HepG2 (cell line): Measurements from ENCODE around the gene MAN2A1.

Source experiments
- CBX2 ChIP-seq, 2 experiments: fragments of 200-600 bp in 1 of 2; sonication (generic); formaldehyde crosslinking in 1 of 2; IDR thresholded peaks; 2 replicates each; pipeline versions ENCODE4 v1.7.0 to v1.8.1; 2018 to 2022; ENCODE audit warnings: low read depth in 2 of 2, low read length in 1 of 2, mild to moderate bottlenecking in 1 of 2, missing genetic modification reagents in 1 of 2
- EP300 ChIP-seq, 3 experiments: sonication (generic) in 1 of 3; formaldehyde crosslinking in 1 of 3; IDR thresholded peaks; 2 replicates each; pipeline versions ENCODE4 v1.5.1 to v1.6.1; 2011 to 2020; ENCODE audit warnings: low read depth in 2 of 3, low read length in 2 of 3, borderline replicate concordance in 1 of 3, improper control_type of control experiment in 1 of 3, mild to moderate bottlenecking in 1 of 3, missing genetic modification reagents in 1 of 3, moderate library complexity in 1 of 3
- KLF13 ChIP-seq: sonication (generic); formaldehyde crosslinking; IDR thresholded peaks from 2 replicates; pipeline ENCODE4 v1.4.0; 2020; ENCODE audit warnings: mild to moderate bottlenecking, missing genetic modification reagents
- NR2F6 ChIP-seq, 2 experiments: IDR thresholded peaks; 2 replicates each; pipeline ENCODE4 v1.6.1; 2016; ENCODE audit warnings: antibody characterized with exemption in 1 of 2, mild to moderate bottlenecking in 1 of 2
- TAF1 ChIP-seq: sonication (generic); formaldehyde crosslinking; IDR thresholded peaks from 2 replicates; pipeline ENCODE4 v1.4.0; 2020; ENCODE audit warnings: missing genetic modification reagents
- ZNF10 ChIP-seq: sonication (generic); formaldehyde crosslinking; IDR thresholded peaks from 2 replicates; pipeline ENCODE4 v1.4.0; 2020; ENCODE audit warnings: mild to moderate bottlenecking, low read depth, missing genetic modification reagents, borderline replicate concordance
- ZNF24 ChIP-seq: fragments of 450-650 bp; IDR thresholded peaks from 2 replicates; pipeline ENCODE4 v1.6.1; 2017; ENCODE audit warnings: antibody characterized with exemption, mild to moderate bottlenecking
- ZNF776 ChIP-seq: sonication (generic); formaldehyde crosslinking; IDR thresholded peaks from 2 replicates; pipeline ENCODE4 v1.4.0; 2020; ENCODE audit warnings: mild to moderate bottlenecking, missing genetic modification reagents
- TF ChIP-seq, protein P1 (sequence below): sonication (generic); formaldehyde crosslinking; IDR thresholded peaks from 2 replicates; pipeline ENCODE4 v1.5.0; 2020; ENCODE audit warnings: mild to moderate bottlenecking, missing genetic modification reagents, moderate library complexity
- TF ChIP-seq, protein P2 (sequence below): sonication (generic); formaldehyde crosslinking; IDR thresholded peaks from 2 replicates; pipeline ENCODE4 v1.4.0; 2020; ENCODE audit warnings: mild to moderate bottlenecking, missing genetic modification reagents
- TF ChIP-seq, protein P3 (sequence below): sonication (generic); formaldehyde crosslinking; IDR thresholded peaks from 2 replicates; pipeline ENCODE4 v1.8.0; 2022; ENCODE audit warnings: mild to moderate bottlenecking, missing genetic modification reagents
- TF ChIP-seq, protein P4 (sequence below), 2 experiments: IDR thresholded peaks; 2 replicates each; pipeline ENCODE4 v1.6.1; 2011 to 2012; ENCODE audit warnings: low read length in 2 of 2, borderline replicate concordance in 1 of 2, low read depth in 1 of 2, mild to moderate bottlenecking in 1 of 2, moderate library complexity in 1 of 2

DNA sequence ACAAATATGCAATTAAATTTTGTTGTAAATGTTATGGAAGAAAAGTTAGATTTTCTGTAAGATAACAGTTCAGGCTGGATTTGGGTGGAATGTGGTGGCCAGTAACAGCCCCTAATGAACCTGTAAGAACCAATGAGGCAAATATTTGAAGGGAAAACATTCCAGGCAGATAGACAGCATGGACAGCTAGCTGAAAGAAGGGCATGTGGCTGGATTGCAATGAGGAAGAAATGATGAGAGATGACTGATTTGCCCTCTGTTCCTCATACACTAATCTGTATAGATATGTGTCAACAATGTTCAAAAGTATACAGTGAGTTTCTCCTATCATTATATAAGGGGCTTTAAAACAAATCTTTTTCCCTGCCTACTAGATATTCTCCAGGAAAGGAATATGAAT lies 58.8 kb downstream of the MAN2A1 start:
- TF ChIP-seq ZNF10: no peak
- no peak for TF ChIP-seq KLF13
- no peak for TF ChIP-seq NR2F6 (IDR thresholded peaks at IDR 0.05)
- TF ChIP-seq NR2F6 (CRISPR knock-in tag; IDR thresholded peaks at IDR 0.05): no peak
- no peak for TF ChIP-seq ZNF776 (CRISPR knock-in tag)
- no peak for TF ChIP-seq TAF1 (CRISPR knock-in tag)
- TF ChIP-seq, protein P1, sequence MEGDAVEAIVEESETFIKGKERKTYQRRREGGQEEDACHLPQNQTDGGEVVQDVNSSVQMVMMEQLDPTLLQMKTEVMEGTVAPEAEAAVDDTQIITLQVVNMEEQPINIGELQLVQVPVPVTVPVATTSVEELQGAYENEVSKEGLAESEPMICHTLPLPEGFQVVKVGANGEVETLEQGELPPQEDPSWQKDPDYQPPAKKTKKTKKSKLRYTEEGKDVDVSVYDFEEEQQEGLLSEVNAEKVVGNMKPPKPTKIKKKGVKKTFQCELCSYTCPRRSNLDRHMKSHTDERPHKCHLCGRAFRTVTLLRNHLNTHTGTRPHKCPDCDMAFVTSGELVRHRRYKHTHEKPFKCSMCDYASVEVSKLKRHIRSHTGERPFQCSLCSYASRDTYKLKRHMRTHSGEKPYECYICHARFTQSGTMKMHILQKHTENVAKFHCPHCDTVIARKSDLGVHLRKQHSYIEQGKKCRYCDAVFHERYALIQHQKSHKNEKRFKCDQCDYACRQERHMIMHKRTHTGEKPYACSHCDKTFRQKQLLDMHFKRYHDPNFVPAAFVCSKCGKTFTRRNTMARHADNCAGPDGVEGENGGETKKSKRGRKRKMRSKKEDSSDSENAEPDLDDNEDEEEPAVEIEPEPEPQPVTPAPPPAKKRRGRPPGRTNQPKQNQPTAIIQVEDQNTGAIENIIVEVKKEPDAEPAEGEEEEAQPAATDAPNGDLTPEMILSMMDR (CRISPR knock-in tag): no peak
- TF ChIP-seq CBX2 (IDR thresholded peaks at IDR 0.05; ENCODE audit: low read depth, low read length): no peak
- TF ChIP-seq CBX2 (CRISPR knock-in tag; IDR thresholded peaks at IDR 0.05; ENCODE audit: low read depth): no peak
- TF ChIP-seq EP300 (IDR thresholded peaks at IDR 0.05; ENCODE audit: low read depth in 2 of 2, low read length in 2 of 2): no peak
- no peak for TF ChIP-seq EP300 (CRISPR knock-in tag; IDR thresholded peaks at IDR 0.05; ENCODE audit: borderline replicate concordance)
- no peak for TF ChIP-seq ZNF24
- TF ChIP-seq, protein P2, sequence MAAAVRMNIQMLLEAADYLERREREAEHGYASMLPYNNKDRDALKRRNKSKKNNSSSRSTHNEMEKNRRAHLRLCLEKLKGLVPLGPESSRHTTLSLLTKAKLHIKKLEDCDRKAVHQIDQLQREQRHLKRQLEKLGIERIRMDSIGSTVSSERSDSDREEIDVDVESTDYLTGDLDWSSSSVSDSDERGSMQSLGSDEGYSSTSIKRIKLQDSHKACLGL (CRISPR knock-in tag): no peak
- TF ChIP-seq, protein P3, sequence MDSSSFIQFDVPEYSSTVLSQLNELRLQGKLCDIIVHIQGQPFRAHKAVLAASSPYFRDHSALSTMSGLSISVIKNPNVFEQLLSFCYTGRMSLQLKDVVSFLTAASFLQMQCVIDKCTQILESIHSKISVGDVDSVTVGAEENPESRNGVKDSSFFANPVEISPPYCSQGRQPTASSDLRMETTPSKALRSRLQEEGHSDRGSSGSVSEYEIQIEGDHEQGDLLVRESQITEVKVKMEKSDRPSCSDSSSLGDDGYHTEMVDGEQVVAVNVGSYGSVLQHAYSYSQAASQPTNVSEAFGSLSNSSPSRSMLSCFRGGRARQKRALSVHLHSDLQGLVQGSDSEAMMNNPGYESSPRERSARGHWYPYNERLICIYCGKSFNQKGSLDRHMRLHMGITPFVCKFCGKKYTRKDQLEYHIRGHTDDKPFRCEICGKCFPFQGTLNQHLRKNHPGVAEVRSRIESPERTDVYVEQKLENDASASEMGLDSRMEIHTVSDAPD (CRISPR knock-in tag): no peak
- TF ChIP-seq, protein P4, sequence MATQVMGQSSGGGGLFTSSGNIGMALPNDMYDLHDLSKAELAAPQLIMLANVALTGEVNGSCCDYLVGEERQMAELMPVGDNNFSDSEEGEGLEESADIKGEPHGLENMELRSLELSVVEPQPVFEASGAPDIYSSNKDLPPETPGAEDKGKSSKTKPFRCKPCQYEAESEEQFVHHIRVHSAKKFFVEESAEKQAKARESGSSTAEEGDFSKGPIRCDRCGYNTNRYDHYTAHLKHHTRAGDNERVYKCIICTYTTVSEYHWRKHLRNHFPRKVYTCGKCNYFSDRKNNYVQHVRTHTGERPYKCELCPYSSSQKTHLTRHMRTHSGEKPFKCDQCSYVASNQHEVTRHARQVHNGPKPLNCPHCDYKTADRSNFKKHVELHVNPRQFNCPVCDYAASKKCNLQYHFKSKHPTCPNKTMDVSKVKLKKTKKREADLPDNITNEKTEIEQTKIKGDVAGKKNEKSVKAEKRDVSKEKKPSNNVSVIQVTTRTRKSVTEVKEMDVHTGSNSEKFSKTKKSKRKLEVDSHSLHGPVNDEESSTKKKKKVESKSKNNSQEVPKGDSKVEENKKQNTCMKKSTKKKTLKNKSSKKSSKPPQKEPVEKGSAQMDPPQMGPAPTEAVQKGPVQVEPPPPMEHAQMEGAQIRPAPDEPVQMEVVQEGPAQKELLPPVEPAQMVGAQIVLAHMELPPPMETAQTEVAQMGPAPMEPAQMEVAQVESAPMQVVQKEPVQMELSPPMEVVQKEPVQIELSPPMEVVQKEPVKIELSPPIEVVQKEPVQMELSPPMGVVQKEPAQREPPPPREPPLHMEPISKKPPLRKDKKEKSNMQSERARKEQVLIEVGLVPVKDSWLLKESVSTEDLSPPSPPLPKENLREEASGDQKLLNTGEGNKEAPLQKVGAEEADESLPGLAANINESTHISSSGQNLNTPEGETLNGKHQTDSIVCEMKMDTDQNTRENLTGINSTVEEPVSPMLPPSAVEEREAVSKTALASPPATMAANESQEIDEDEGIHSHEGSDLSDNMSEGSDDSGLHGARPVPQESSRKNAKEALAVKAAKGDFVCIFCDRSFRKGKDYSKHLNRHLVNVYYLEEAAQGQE (IDR thresholded peaks at IDR 0.05; ENCODE audit: borderline replicate concordance in 1 of 2, low read depth in 1 of 2, low read length in 2 of 2): no peak
